GM23338 (cell line): Measurements from ENCODE around the gene MAP2K3. TPM values are rescaled to one million over a fixed set of nuclear protein-coding genes. Genes with fewer than 3 reads are reported as not detected.

Experiments used
- ATAC-seq: fragments of 200-7000 bp; cut with Tn5 transposase; 3 replicates; pipeline ENCODE4 v1.9.1; 2020
- DNase-seq: peaks from one replicate; pipeline ENCODE4 v3.0.0-alpha.2; 2015; ENCODE audit warnings: low spot score
- H2AFZ ChIP-seq: fragments of 200-600 bp; sonication (generic); 2 replicates; pipeline ENCODE4 v1.8.0; 2016; ENCODE audit warnings: antibody characterized with exemption, mild to moderate bottlenecking, moderate library complexity
- H3F3A ChIP-seq: fragments of 200-600 bp; sonication (generic); replicated peaks from 2 replicates; pipeline ENCODE4 v1.8.0; 2017; ENCODE audit warnings: antibody characterized with exemption, mixed run types, low read depth
- H3K27ac ChIP-seq: fragments of 200-600 bp; sonication (generic); 2 replicates; pipeline ENCODE4 v1.6.1; 2016; ENCODE audit warnings: low read depth
- H3K27me3 ChIP-seq: fragments of 200-600 bp; sonication (generic); 2 replicates; pipeline ENCODE4 v1.8.0; 2016; ENCODE audit warnings: mild to moderate bottlenecking, mixed run types, moderate library complexity; ENCODE audit not compliant: insufficient read depth
- H3K36me3 ChIP-seq: fragments of 200-600 bp; sonication (generic); 2 replicates; pipeline ENCODE4 v1.8.0; 2016; ENCODE audit warnings: mild to moderate bottlenecking; ENCODE audit not compliant: insufficient read depth
- H3K4me1 ChIP-seq: fragments of 200-600 bp; sonication (generic); 2 replicates; pipeline ENCODE4 v1.8.0; 2016; ENCODE audit warnings: mild to moderate bottlenecking, moderate library complexity; ENCODE audit not compliant: insufficient read depth
- H3K4me2 ChIP-seq: fragments of 200-600 bp; sonication (generic); 2 replicates; pipeline ENCODE4 v1.7.1; 2017; ENCODE audit warnings: mixed run types
- H3K4me3 ChIP-seq: fragments of 200-600 bp; sonication (generic); 2 replicates; pipeline ENCODE4 v1.6.1; 2016; ENCODE audit warnings: mixed run types
- H3K79me2 ChIP-seq: fragments of 200-600 bp; sonication (generic); replicated peaks from 2 replicates; pipeline ENCODE4 v1.8.0; 2017; ENCODE audit warnings: mild to moderate bottlenecking; ENCODE audit not compliant: insufficient read depth
- H3K9me2 ChIP-seq: fragments of 200-600 bp; sonication (generic); 2 replicates; pipeline ENCODE4 v1.8.0; 2017; ENCODE audit not compliant: insufficient read depth
- H4K20me1 ChIP-seq: fragments of 200-600 bp; sonication (generic); replicated peaks from 2 replicates; pipeline ENCODE4 v1.8.0; 2017; ENCODE audit warnings: mild to moderate bottlenecking; ENCODE audit not compliant: insufficient read depth
- H3K27ac Mint-ChIP-seq: 2 replicates; pipeline ENCODE4 v1.8.0; 2020; ENCODE audit warnings: inconsistent platforms, mild to moderate bottlenecking, moderate library complexity, mixed read lengths
- H3K27me3 Mint-ChIP-seq: 3 replicates; pipeline ENCODE4 v1.8.0; 2022; ENCODE audit warnings: low read depth, mild to moderate bottlenecking, moderate library complexity, mixed read lengths, inconsistent platforms; ENCODE audit not compliant: insufficient read depth, poor library complexity
- H3K36me3 Mint-ChIP-seq: 3 replicates; pipeline ENCODE4 v1.8.0; 2021; ENCODE audit warnings: low read depth, mild to moderate bottlenecking, inconsistent platforms, moderate library complexity, mixed read lengths
- H3K4me1 Mint-ChIP-seq: 3 replicates; pipeline ENCODE4 v1.8.0; 2020; ENCODE audit warnings: mild to moderate bottlenecking, inconsistent platforms, mixed read lengths
- H3K4me3 Mint-ChIP-seq: 3 replicates; pipeline ENCODE4 v1.8.0; 2021; ENCODE audit warnings: moderate library complexity, mild to moderate bottlenecking, inconsistent platforms, mixed read lengths
- H3K9me3 Mint-ChIP-seq: 3 replicates; pipeline ENCODE4 v1.8.0; 2020; ENCODE audit warnings: moderate library complexity, mild to moderate bottlenecking, inconsistent platforms, mixed read lengths
- CREB1 ChIP-seq: fragments of 250-450 bp; sonication (Bioruptor Pico); IDR thresholded peaks from 2 replicates; pipeline ENCODE4 v1.5.0; 2020; ENCODE audit warnings: low read depth, mild to moderate bottlenecking, moderate library complexity
- EZH2 ChIP-seq: fragments of 200-600 bp; sonication (generic); IDR thresholded peaks from one replicate; pipeline ENCODE4 v1.8.0; 2017; ENCODE audit warnings: antibody characterized with exemption, mild to moderate bottlenecking, low read depth; ENCODE audit not compliant: unreplicated experiment
- EZH2phosphoT487 ChIP-seq: fragments of 200-600 bp; sonication (generic); IDR thresholded peaks from one replicate; pipeline ENCODE4 v1.8.1; 2018; ENCODE audit warnings: antibody characterized with exemption; ENCODE audit not compliant: unreplicated experiment
- JUNB ChIP-seq: IDR thresholded peaks from one replicate; pipeline ENCODE4 v1.6.1; 2016; ENCODE audit warnings: antibody characterized with exemption; ENCODE audit not compliant: unreplicated experiment
- NANOG ChIP-seq: IDR thresholded peaks from 2 replicates; pipeline ENCODE4 v1.6.1; 2016; ENCODE audit warnings: antibody characterized with exemption, borderline replicate concordance
- REST ChIP-seq: IDR thresholded peaks from one replicate; pipeline ENCODE4 v1.6.1; 2018; ENCODE audit warnings: antibody characterized with exemption; ENCODE audit not compliant: unreplicated experiment
- STAT1 ChIP-seq: IDR thresholded peaks from one replicate; pipeline ENCODE4 v1.6.1; 2016; ENCODE audit warnings: antibody characterized with exemption; ENCODE audit not compliant: unreplicated experiment
- polyA plus RNA-seq: library from polyadenylated mRNA; unstranded; fragments of >200 nt; fragmentation: Nextera tagmentation; extraction: Ambion mirVana; gene quantifications from 2 replicates; pipeline ENCODE4 v1.2.1, GENCODE V29; 2016
- total RNA-seq: library from RNA; depleted of rRNA; stranded (reverse); fragments of >200 nt; shearing (Covaris generic); gene quantifications from 2 replicates; pipeline ENCODE4 v1.2.3, GENCODE V29; 2014
- TF ChIP-seq, protein P1 (sequence below): IDR thresholded peaks from 2 replicates; pipeline ENCODE4 v1.6.1; 2016; ENCODE audit warnings: antibody characterized with exemption
- TF ChIP-seq, protein P2 (sequence below), 2 experiments: fragments of 200-600 bp in 1 of 2; sonication (generic) in 1 of 2; conservative IDR thresholded peaks; 2 replicates each; pipeline versions ENCODE4 v1.5.1 to v1.6.1; 2016 to 2017; ENCODE audit warnings: antibody characterized with exemption in 2 of 2, low read depth in 2 of 2, mild to moderate bottlenecking in 2 of 2, moderate library complexity in 1 of 2

Gene MAP2K3
- total and polyA plus RNA-seq, 2 experiments from 2014 or later: 28.5 to 31.7 TPM

DNA sequence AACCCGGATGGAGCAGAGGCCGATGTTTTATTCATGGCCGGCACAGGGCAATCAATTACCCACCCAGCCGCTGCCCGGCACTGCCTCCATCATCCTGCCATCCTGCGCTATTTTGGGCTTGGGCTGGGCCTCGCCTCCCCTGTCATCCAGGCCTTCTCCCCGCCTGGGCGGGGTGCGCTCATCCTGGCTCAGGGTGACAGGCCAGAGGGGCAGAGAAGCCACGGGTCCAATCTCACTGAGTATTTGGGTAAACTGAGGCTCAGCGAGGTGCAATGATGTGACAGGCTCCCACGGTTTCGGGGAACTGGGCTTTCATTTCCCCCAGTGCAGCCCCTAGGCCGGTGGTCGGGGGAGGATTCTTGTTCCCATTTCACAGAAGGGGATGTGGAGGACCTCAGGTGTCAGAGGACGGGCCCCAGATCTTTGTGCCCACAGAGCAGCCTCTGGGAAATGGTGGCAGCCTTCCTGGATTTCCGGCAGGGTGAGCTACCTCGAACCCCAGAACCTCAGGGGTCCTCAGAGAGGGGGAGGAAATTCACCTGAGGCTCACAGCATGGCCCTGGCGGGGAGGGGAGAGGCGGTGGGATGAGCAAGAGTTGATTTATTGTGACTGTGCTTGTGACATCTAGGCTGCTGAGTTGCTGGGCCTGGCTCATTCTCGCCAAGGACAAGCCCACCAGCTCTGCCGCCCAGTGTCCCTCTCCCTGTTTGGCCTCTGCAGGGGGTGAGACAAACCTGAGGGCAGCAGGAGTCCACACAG lies 67.9 kb downstream of the MAP2K3 start:
- ATAC-seq: no peak
- H3K27ac Mint-ChIP-seq: no peak overlapping the region
- H3K27me3 ChIP-seq: no peaks in the 10 kb centered on the region

More for the DNA sequence above, 67.9 kb downstream of the MAP2K3 start:
- H3K36me3 ChIP-seq: no peaks in the 10 kb centered on the region
- H3K27ac ChIP-seq: no peak overlapping the region
- H3K4me3 Mint-ChIP-seq: no peak overlapping the region
- no peak overlapping the region for H2AFZ ChIP-seq
- H3K4me2 ChIP-seq: no peak overlapping the region
- 0 out of 3 replicates have a peak, but pooled peaks cover 3% of the 10 kb centered on the region for H3K4me1 Mint-ChIP-seq
- no peak for DNase-seq
- peaks cover 4% of the 10 kb centered on the region; the same call in 1 of the 3 replicates for H3K9me3 Mint-ChIP-seq
- H4K20me1 ChIP-seq: no peaks in the 10 kb centered on the region
- H3K4me3 ChIP-seq: no peak overlapping the region
- no peaks in the 10 kb centered on the region for H3K79me2 ChIP-seq
- no peaks in the 10 kb centered on the region for H3K4me1 ChIP-seq
- peaks cover 11% of the 10 kb centered on the region for H3K27me3 Mint-ChIP-seq
- H3K36me3 Mint-ChIP-seq: no peaks in the 10 kb centered on the region
- no peaks in the 10 kb centered on the region for H3K9me2 ChIP-seq
- TF ChIP-seq CREB1 (CRISPR knock-in tag) (no peak), REST (no peak), JUNB (no peak), EZH2 (no peak), STAT1 (no peak), NANOG (no peak), EZH2phosphoT487 (no peak)
- TF ChIP-seq, protein P1, sequence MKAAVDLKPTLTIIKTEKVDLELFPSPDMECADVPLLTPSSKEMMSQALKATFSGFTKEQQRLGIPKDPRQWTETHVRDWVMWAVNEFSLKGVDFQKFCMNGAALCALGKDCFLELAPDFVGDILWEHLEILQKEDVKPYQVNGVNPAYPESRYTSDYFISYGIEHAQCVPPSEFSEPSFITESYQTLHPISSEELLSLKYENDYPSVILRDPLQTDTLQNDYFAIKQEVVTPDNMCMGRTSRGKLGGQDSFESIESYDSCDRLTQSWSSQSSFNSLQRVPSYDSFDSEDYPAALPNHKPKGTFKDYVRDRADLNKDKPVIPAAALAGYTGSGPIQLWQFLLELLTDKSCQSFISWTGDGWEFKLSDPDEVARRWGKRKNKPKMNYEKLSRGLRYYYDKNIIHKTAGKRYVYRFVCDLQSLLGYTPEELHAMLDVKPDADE: no peak
- TF ChIP-seq, protein P2, sequence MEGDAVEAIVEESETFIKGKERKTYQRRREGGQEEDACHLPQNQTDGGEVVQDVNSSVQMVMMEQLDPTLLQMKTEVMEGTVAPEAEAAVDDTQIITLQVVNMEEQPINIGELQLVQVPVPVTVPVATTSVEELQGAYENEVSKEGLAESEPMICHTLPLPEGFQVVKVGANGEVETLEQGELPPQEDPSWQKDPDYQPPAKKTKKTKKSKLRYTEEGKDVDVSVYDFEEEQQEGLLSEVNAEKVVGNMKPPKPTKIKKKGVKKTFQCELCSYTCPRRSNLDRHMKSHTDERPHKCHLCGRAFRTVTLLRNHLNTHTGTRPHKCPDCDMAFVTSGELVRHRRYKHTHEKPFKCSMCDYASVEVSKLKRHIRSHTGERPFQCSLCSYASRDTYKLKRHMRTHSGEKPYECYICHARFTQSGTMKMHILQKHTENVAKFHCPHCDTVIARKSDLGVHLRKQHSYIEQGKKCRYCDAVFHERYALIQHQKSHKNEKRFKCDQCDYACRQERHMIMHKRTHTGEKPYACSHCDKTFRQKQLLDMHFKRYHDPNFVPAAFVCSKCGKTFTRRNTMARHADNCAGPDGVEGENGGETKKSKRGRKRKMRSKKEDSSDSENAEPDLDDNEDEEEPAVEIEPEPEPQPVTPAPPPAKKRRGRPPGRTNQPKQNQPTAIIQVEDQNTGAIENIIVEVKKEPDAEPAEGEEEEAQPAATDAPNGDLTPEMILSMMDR (conservative IDR thresholded peaks at IDR 0.05; ENCODE audit: low read depth in 2 of 2): no peak
- no peaks in the 10 kb centered on the region for H3F3A ChIP-seq
